H1 (cell line): Measurements from ENCODE around the gene TBRG4. TPM values are rescaled to one million over a fixed set of nuclear protein-coding genes. Genes with fewer than 3 reads are reported as not detected.

Experiments
- CTCF ChIA-PET: fragments of 300-600 bp; sonication (Branson Sonifier 250); formaldehyde crosslinking; loops from one replicate; lab custom pipeline; 2021; ENCODE audit not compliant: partially characterized antibody; lab: Charles Lee
- POLR2A ChIA-PET: fragments of 300-600 bp; sonication (Branson Sonifier 250); formaldehyde crosslinking; loops from one replicate; lab custom pipeline; 2021; ENCODE audit warnings: inconsistent platforms; ENCODE audit not compliant: partially characterized antibody; lab: Charles Lee
- DNase-seq, 2 experiments: peaks; one replicate each; pipeline versions ENCODE4 v3.0.0 to v3.0.0-alpha.2; 2010 to 2022; ENCODE audit warnings: low spot score in 2 of 2, low read depth in 1 of 2, mixed read lengths in 1 of 2
- FAIRE-seq: peaks from 2 replicates; lab custom pipeline; 2011; peaks lifted over from hg19 to GRCh38; lab: Jason Lieb, UNC
- H2AFZ ChIP-seq: 2 replicates; pipeline ENCODE4 v1.8.1; 2012; ENCODE audit warnings: low read length, inconsistent platforms
- H2AK5ac ChIP-seq: 2 replicates; pipeline ENCODE4 v1.6.1; 2013; ENCODE audit warnings: low read depth, low read length
- H2BK120ac ChIP-seq: replicated peaks from 2 replicates; pipeline ENCODE3; 2013; ENCODE audit warnings: low read depth, low read length, inconsistent platforms
- H2BK12ac ChIP-seq: 2 replicates; pipeline ENCODE4 v1.6.1; 2013; ENCODE audit warnings: low read depth, low read length
- H2BK15ac ChIP-seq: 2 replicates; pipeline ENCODE4 v1.6.1; 2013; ENCODE audit warnings: low read length
- H2BK20ac ChIP-seq: 2 replicates; pipeline ENCODE4 v1.6.1; 2013; ENCODE audit warnings: low read length
- H2BK5ac ChIP-seq: 2 replicates; pipeline ENCODE4 v1.6.1; 2013; ENCODE audit warnings: low read depth, low read length
- H3K14ac ChIP-seq: 2 replicates; pipeline ENCODE4 v1.6.1; 2013; ENCODE audit warnings: inconsistent platforms; ENCODE audit not compliant: insufficient read length
- H3K18ac ChIP-seq: 2 replicates; pipeline ENCODE4 v1.6.1; 2013; ENCODE audit warnings: low read length; ENCODE audit errors: extremely low read depth
- H3K23ac ChIP-seq: 2 replicates; pipeline ENCODE4 v1.6.1; 2013; ENCODE audit warnings: inconsistent platforms; ENCODE audit not compliant: insufficient read length
- H3K23me2 ChIP-seq: 2 replicates; pipeline ENCODE4 v1.6.1; 2013; ENCODE audit warnings: low read depth, low read length
- H3K27ac ChIP-seq: 2 replicates; pipeline ENCODE4 v1.6.1; 2011; ENCODE audit warnings: low read depth, low read length, inconsistent platforms
- H3K27me3 ChIP-seq, 4 experiments: replicated peaks in 1 of 4; 1 replicate in 1 of 4; 2 replicates in 3 of 4; pipeline versions ENCODE4 v1.6.1 to v1.8.1; 2011 to 2013; ENCODE audit warnings: low read length in 3 of 4, mild to moderate bottlenecking in 3 of 4, inconsistent platforms in 2 of 4, mixed read lengths in 2 of 4, moderate library complexity in 1 of 4; ENCODE audit not compliant: control insufficient read depth in 3 of 4, insufficient read depth in 3 of 4; ENCODE audit errors: extremely low read depth in 1 of 4
- H3K36me3 ChIP-seq, 4 experiments: 2 replicates each; pipeline versions ENCODE4 v1.6.1 to v1.8.1; 2011 to 2013; ENCODE audit warnings: mild to moderate bottlenecking in 4 of 4, low read length in 3 of 4, moderate library complexity in 2 of 4, control low read depth in 1 of 4, inconsistent platforms in 1 of 4; ENCODE audit not compliant: insufficient read depth in 4 of 4, control insufficient read depth in 2 of 4
- H3K4ac ChIP-seq: replicated peaks from 2 replicates; pipeline ENCODE3; 2013; ENCODE audit warnings: low read length, low read depth, mixed read lengths, inconsistent platforms; ENCODE audit not compliant: insufficient read length
- H3K4me1 ChIP-seq, 4 experiments: replicated peaks in 1 of 4; 1 replicate in 1 of 4; 2 replicates in 3 of 4; pipeline versions ENCODE4 v1.6.1 to v1.8.1; 2011 to 2013; ENCODE audit warnings: low read length in 3 of 4, inconsistent platforms in 2 of 4, mixed read lengths in 1 of 4; ENCODE audit not compliant: insufficient read depth in 4 of 4, control insufficient read depth in 3 of 4
- H3K4me2 ChIP-seq, 2 experiments: 2 replicates each; pipeline versions ENCODE4 v1.6.1 to v1.8.1; 2011 to 2013; ENCODE audit warnings: low read depth in 2 of 2, low read length in 2 of 2, control low read depth in 1 of 2, inconsistent platforms in 1 of 2, mild to moderate bottlenecking in 1 of 2; ENCODE audit not compliant: insufficient read depth in 1 of 2
- H3K4me3 ChIP-seq, 4 experiments: fragments of 200-600, 300-600 bp in 1 of 4; sonication (generic), shearing (Covaris generic), sonication (Bioruptor Twin) in 1 of 4; 2 replicates each; pipeline versions ENCODE4 v1.5.1 to v1.8.1; 2011 to 2016; ENCODE audit warnings: low read length in 4 of 4, low read depth in 3 of 4, control low read depth in 2 of 4, inconsistent platforms in 2 of 4, mild to moderate bottlenecking in 2 of 4, mixed read lengths in 1 of 4, moderate library complexity in 1 of 4; ENCODE audit not compliant: insufficient read depth in 2 of 4; ENCODE audit errors: extremely low read depth in 1 of 4
- H3K56ac ChIP-seq: replicated peaks from 2 replicates; pipeline ENCODE3; 2013; ENCODE audit warnings: low read depth, mild to moderate bottlenecking, mixed read lengths, low read length, inconsistent platforms; ENCODE audit not compliant: insufficient read length
- H3K79me1 ChIP-seq: 2 replicates; pipeline ENCODE4 v1.6.1; 2013; ENCODE audit warnings: low read depth, low read length, control low read depth
- H3K79me2 ChIP-seq, 2 experiments: 2 replicates each; pipeline versions ENCODE4 v1.6.1 to v1.8.1; 2012 to 2013; ENCODE audit warnings: low read length in 2 of 2, mild to moderate bottlenecking in 2 of 2, inconsistent platforms in 1 of 2; ENCODE audit not compliant: insufficient read depth in 2 of 2, control insufficient read depth in 1 of 2
- H3K9ac ChIP-seq, 4 experiments: replicated peaks in 1 of 4; 1 replicate in 1 of 4; 2 replicates in 3 of 4; pipeline versions ENCODE4 v1.6.1 to v1.8.1; 2011 to 2013; ENCODE audit warnings: low read depth in 3 of 4, low read length in 3 of 4, control low read depth in 2 of 4, mild to moderate bottlenecking in 2 of 4, moderate library complexity in 2 of 4, inconsistent platforms in 1 of 4; ENCODE audit errors: extremely low read depth in 1 of 4
- H3K9me3 ChIP-seq, 2 experiments: 2 replicates each; pipeline versions ENCODE4 v1.6.1 to v1.8.1; 2012 to 2013; ENCODE audit warnings: mild to moderate bottlenecking in 2 of 2, moderate library complexity in 2 of 2, control low read depth in 1 of 2, inconsistent platforms in 1 of 2, low read depth in 1 of 2, low read length in 1 of 2, mixed read lengths in 1 of 2; ENCODE audit not compliant: insufficient read depth in 2 of 2
- H4K20me1 ChIP-seq, 2 experiments: replicated peaks in 1 of 2; 2 replicates each; pipeline versions ENCODE3 to v1.8.1; 2011 to 2013; ENCODE audit warnings: inconsistent platforms in 2 of 2, low read length in 2 of 2, mild to moderate bottlenecking in 1 of 2; ENCODE audit not compliant: insufficient read depth in 2 of 2, control insufficient read depth in 1 of 2
- H4K5ac ChIP-seq: 2 replicates; pipeline ENCODE4 v1.6.1; 2013; ENCODE audit warnings: low read length, low read depth, mixed read lengths, inconsistent platforms; ENCODE audit not compliant: insufficient read length
- H4K8ac ChIP-seq: 2 replicates; pipeline ENCODE4 v1.8.0; 2013; ENCODE audit warnings: mild to moderate bottlenecking, moderate library complexity, low read length, inconsistent platforms; ENCODE audit not compliant: insufficient read depth; ENCODE audit errors: extremely low read depth
- H4K91ac ChIP-seq: replicated peaks from 2 replicates; pipeline ENCODE3; 2013; ENCODE audit warnings: low read length, mixed read lengths, inconsistent platforms; ENCODE audit not compliant: insufficient read length
- MAFK ChIP-seq: IDR thresholded peaks from 2 replicates; pipeline ENCODE4 v1.6.1; 2012; ENCODE audit warnings: low read depth, mild to moderate bottlenecking, improper control_type of control experiment, low read length
- RAD21 ChIP-seq, 2 experiments: IDR thresholded peaks in 1 of 2; conservative IDR thresholded peaks in 1 of 2; 2 replicates each; pipeline ENCODE4 v1.6.1; 2011; ENCODE audit warnings: low read depth in 2 of 2, low read length in 2 of 2, improper control_type of control experiment in 1 of 2, inconsistent platforms in 1 of 2, mild to moderate bottlenecking in 1 of 2, moderate library complexity in 1 of 2
- SIN3A ChIP-seq, 2 experiments: IDR thresholded peaks in 1 of 2; conservative IDR thresholded peaks in 1 of 2; 2 replicates each; pipeline ENCODE4 v1.6.1; 2011 to 2012; ENCODE audit warnings: low read length in 2 of 2, improper control_type of control experiment in 1 of 2, low read depth in 1 of 2, mild to moderate bottlenecking in 1 of 2
- WGBS, 2 experiments: shearing (Covaris generic) in 1 of 2; methylation state at CpG; one replicate each; pipeline versions ENCODE4 v1.1.6 to v1.1.7; 2013 to 2015; ENCODE audit warnings: low lambda C conversion rate in 2 of 2, mixed read lengths in 2 of 2, inconsistent platforms in 1 of 2, low coverage in 1 of 2, missing lambda C conversion rate in 1 of 2; ENCODE audit not compliant: insufficient replicate concordance in 2 of 2, insufficient coverage in 1 of 2, insufficient read length in 1 of 2; ENCODE audit errors: extremely low coverage in 1 of 2, missing lambda C conversion rate in 1 of 2; 5-methylcytosine and 5-hydroxymethylcytosine counted together
- polyA plus RNA-seq, 7 experiments: library from polyadenylated mRNA; depleted of rRNA in 3 of 7; stranded (reverse) in 5 of 7; unstranded in 2 of 7; fragments of >200 nt in 5 of 7; fragments of 200-250 nt in 2 of 7; gene quantifications; 1 replicate in 5 of 7; 2 replicates in 1 of 7; 4 replicates in 1 of 7; pipeline versions ENCODE4 v1.2.1 to v1.2.3, GENCODE V29; 2011 to 2013; ENCODE audit warnings: missing spikeins in 2 of 7, mixed read lengths in 2 of 7
- total RNA-seq: library from RNA; stranded (reverse); fragmentation: NEBNext Ultra II Directional; extraction: Animal tissue kit (Norgen Biotek cat#: 25700); gene quantifications from 2 replicates; pipeline ENCODE4 v1.2.1, GENCODE V29; 2021
- TF ChIP-seq, protein P1 (sequence below), 3 experiments: IDR thresholded peaks; 1 replicate in 2 of 3; 2 replicates in 1 of 3; pipeline versions ENCODE4 v1.5.1 to v1.6.1; 2011; ENCODE audit warnings: low read length in 3 of 3, mild to moderate bottlenecking in 3 of 3, inconsistent platforms in 2 of 3, low read depth in 1 of 3, moderate library complexity in 1 of 3; ENCODE audit not compliant: insufficient read depth in 1 of 3; ENCODE audit errors: control extremely low read depth in 1 of 3

The TBRG4 gene
- total and polyA plus RNA-seq, 2 of the 8 experiments (the other 6 are each of a cell fraction or from before 2014, with no cell fraction given), result 110 to 137 TPM

DNA sequence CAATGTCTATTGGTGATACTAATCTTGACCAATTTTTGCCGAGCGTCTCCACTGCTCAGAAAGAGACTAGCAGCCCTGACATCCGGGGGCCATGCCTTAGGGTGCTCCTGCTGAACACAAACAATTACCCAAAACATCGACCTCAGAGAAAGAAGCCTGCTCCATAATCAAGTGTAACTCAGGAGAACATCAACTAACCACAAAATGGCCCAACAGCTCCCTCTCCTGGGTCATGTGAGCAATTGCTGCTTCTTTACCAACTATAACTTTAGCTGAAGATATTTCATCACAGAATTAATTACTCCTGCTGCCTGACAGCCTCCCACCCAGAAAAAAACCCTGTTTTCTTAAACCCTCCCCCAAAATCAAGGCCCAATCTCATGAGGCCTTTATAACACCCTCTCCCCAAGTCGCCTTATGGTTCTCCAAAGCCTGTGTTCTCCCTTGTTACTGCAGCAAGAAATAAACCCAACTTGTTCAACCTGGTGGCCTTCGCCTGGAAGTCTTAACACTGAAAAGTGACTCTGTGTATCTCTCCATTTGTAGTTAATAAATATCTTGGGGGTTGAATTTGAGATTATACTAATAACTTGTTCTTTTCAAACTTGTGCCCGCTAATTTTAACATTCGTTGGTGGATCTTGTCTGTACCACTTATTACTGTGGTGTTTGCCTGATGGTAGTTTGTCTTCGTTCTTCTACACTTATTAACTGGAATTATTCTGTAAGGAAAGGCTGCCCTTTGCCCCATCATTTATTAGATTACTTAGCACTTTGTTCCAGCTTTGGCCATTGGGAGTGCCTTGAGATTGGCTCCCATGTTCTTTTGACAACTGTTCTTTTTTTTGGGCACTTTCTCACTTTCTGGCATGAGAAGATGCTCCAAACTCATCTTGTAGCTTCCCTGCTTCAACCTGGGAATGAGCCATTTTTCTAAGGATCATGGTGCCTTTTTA is 24.9 kb upstream of the TBRG4 start:
- 58% methylated on average over 9 of the region's 9 CpGs; no CpG with 5 or more reads in 1 of the 2 experiments for WGBS, 2 experiments
- POLR2A ChIA-PET, result interaction anchor here (0.9 to 2.8 kb wide), 7 partner anchors 10 to 163 kb away, joined by 3 to 13 read pairs (median 4); partner anchors contain the start of gene TBRG4
- peak overlapping the region; percentile 86 for H2AFZ ChIP-seq

More for the DNA sequence above, 24.9 kb upstream of the TBRG4 start:
- Histone ChIP-seq H2BK15ac (no peak overlapping the region), H3K79me2 (no peaks in the 10 kb centered on the region), H4K8ac (no peak overlapping the region), H2BK20ac (no peak overlapping the region), H3K56ac (no peak overlapping the region), H3K36me3 (no peaks in the 10 kb centered on the region), H3K23me2 (no peaks in the 10 kb centered on the region), H3K4me3 (no peak overlapping the region), H2BK12ac (no peak overlapping the region), H2BK120ac (no peak overlapping the region), H4K5ac (no peak overlapping the region), H3K14ac (no peak overlapping the region), H3K18ac (no peak overlapping the region), H3K4me1 (no peaks in the 10 kb centered on the region), H3K9ac (no peak overlapping the region), H3K4me2 (no peak overlapping the region), H4K91ac (no peak overlapping the region), H3K4ac (no peak overlapping the region), H3K27ac (no peak overlapping the region), H2AK5ac (no peak overlapping the region), H3K9me3 (no peaks in the 10 kb centered on the region), H2BK5ac (no peak overlapping the region), H3K79me1 (no peaks in the 10 kb centered on the region), H3K27me3 (no peaks in the 10 kb centered on the region), H4K20me1 (no peaks in the 10 kb centered on the region), H3K23ac (no peak overlapping the region)
- FAIRE-seq (peak; percentile 72), DNase-seq (no peak)
- CTCF ChIA-PET, result interaction anchor here (0.6 to 6.1 kb wide), 51 partner anchors 8 to 588 kb away, joined by 3 to 105 read pairs (median 5); partner anchors contain the start of genes CCM2, NACAD and TBRG4
- TF ChIP-seq MAFK (no peak), RAD21 (IDR thresholded peaks at IDR 0.05 in 1 of 2, conservative IDR thresholded peaks at IDR 0.05 in 1 of 2; ENCODE audit: low read depth in 2 of 2, low read length in 2 of 2) (peak; percentile 94), SIN3A (conservative IDR thresholded peaks at IDR 0.05 in 1 of 2, IDR thresholded peaks at IDR 0.05 in 1 of 2; ENCODE audit: low read depth in 1 of 2, low read length in 2 of 2) (no peak)
- TF ChIP-seq, protein P1, sequence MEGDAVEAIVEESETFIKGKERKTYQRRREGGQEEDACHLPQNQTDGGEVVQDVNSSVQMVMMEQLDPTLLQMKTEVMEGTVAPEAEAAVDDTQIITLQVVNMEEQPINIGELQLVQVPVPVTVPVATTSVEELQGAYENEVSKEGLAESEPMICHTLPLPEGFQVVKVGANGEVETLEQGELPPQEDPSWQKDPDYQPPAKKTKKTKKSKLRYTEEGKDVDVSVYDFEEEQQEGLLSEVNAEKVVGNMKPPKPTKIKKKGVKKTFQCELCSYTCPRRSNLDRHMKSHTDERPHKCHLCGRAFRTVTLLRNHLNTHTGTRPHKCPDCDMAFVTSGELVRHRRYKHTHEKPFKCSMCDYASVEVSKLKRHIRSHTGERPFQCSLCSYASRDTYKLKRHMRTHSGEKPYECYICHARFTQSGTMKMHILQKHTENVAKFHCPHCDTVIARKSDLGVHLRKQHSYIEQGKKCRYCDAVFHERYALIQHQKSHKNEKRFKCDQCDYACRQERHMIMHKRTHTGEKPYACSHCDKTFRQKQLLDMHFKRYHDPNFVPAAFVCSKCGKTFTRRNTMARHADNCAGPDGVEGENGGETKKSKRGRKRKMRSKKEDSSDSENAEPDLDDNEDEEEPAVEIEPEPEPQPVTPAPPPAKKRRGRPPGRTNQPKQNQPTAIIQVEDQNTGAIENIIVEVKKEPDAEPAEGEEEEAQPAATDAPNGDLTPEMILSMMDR (IDR thresholded peaks at IDR 0.05; ENCODE audit: control extremely low read depth in 1 of 3, insufficient read depth in 1 of 3, low read depth in 1 of 3, low read length in 3 of 3), result peak in 2 of 3 experiments; percentile 83 to 93; a peak in 3 of 4 replicates
